Epithelial cell of proximal tubule (primary cell): ENCODE results near the gene CXCL3. TPM values are rescaled to one million over a fixed set of nuclear protein-coding genes. Genes with fewer than 3 reads are reported as not detected.

Experiments used
- DNase-seq: peaks from one replicate; pipeline ENCODE4 v3.0.0-alpha.2; 2011; ENCODE audit warnings: low read depth
- H3K4me3 ChIP-seq: 2 replicates; pipeline ENCODE4 v1.5.1; 2011; ENCODE audit warnings: low read depth, mild to moderate bottlenecking, low read length
- total RNA-seq: library from RNA; depleted of rRNA; stranded (reverse); fragments of >200 nt; gene quantifications from 2 replicates; pipeline ENCODE4 v1.2.3, GENCODE V29; 2015
- TF ChIP-seq, protein P1 (sequence below): conservative IDR thresholded peaks from 2 replicates; pipeline ENCODE4 v1.5.1; 2012; ENCODE audit warnings: low read depth, mild to moderate bottlenecking, low read length

CXCL3 gene
- total RNA-seq, 1 donor from 2014 or later, result 6.6 TPM

- H3K4me3 ChIP-seq, result no peak overlapping the region
- TF ChIP-seq, protein P1, sequence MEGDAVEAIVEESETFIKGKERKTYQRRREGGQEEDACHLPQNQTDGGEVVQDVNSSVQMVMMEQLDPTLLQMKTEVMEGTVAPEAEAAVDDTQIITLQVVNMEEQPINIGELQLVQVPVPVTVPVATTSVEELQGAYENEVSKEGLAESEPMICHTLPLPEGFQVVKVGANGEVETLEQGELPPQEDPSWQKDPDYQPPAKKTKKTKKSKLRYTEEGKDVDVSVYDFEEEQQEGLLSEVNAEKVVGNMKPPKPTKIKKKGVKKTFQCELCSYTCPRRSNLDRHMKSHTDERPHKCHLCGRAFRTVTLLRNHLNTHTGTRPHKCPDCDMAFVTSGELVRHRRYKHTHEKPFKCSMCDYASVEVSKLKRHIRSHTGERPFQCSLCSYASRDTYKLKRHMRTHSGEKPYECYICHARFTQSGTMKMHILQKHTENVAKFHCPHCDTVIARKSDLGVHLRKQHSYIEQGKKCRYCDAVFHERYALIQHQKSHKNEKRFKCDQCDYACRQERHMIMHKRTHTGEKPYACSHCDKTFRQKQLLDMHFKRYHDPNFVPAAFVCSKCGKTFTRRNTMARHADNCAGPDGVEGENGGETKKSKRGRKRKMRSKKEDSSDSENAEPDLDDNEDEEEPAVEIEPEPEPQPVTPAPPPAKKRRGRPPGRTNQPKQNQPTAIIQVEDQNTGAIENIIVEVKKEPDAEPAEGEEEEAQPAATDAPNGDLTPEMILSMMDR, result no peak
- no peak for DNase-seq
Measured at GRCh38 chr4:74055498-74055897, 17.0 kb upstream of the CXCL3 start.

GRCh38 chr4:74055096-74055495 lies 16.6 kb upstream of the CXCL3 start:
- DNase-seq, result no peak
- no peak overlapping the region for H3K4me3 ChIP-seq
- TF ChIP-seq, protein P1, result no peak

DNA sequence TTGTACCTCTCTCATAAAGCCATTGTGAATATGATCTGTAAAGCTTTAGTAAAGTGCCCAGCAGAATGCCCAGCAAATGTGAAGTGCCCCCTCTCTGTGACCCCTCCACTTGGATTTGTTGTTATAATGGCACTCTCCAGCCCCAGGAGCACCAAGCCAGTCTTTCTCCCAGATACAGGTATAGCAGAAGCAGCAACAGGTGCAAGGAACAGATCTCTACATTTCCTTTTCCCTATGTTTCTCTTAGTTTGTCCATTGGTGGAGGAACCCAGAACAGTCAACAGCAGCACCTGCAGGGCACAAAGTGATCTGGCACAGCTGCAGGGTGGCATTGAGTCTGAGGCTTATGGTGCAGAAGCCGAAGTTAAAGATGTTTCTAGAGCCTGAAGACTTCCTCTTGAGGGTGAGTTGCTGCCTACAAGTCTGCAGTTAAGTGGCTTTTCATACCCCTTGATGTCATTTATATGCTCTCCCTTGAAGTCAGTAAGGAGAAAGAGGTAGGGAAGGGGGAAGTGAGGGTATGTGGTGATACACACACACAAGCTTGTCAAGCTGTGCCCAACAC lies 16.1 kb upstream of the CXCL3 start:
- peak; percentile 20 for DNase-seq
- no peak overlapping the region for H3K4me3 ChIP-seq
- TF ChIP-seq, protein P1, result no peak

DNA sequence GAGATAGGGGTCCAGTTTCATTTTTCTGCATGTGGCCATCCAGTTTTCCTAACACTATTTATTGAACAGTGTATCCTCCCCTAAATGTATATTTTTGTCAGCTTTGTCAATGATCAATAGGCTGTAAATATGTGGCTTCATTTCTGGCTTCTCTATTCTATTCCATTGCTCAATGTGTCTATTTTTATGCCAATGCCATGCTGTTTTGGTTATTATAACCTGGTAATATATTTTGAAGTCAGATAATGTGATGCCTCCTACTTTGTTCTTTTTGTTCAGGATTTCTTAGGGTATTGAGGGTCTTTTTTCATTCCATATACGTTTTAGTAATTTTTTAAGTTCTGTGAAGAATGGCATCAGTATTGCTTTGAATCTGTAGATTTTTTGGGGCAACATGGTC lies 8.7 kb upstream of the CXCL3 start:
- no peak for DNase-seq
- TF ChIP-seq, protein P1, result no peak
- no peak overlapping the region for H3K4me3 ChIP-seq

- no peak overlapping the region for H3K4me3 ChIP-seq
- DNase-seq, result no peak
- TF ChIP-seq, protein P1, result no peak
Measured at GRCh38 chr4:74045772-74046171, 7.3 kb upstream of the CXCL3 start.

GRCh38 chr4:74045247-74045646 lies 6.8 kb upstream of the CXCL3 start:
- DNase-seq, result no peak
- TF ChIP-seq, protein P1, result no peak
- H3K4me3 ChIP-seq, result no peak overlapping the region

- DNase-seq, result peak; percentile 47
- TF ChIP-seq, protein P1, result no peak
- no peak overlapping the region for H3K4me3 ChIP-seq
Measured at GRCh38 chr4:74044677-74045076, 6.2 kb upstream of the CXCL3 start.
